IPS-15b (cell line): Measurements from ENCODE around the gene INTS14.

Experiments used
- H3K27me3 ChIP-seq: one replicate; pipeline ENCODE4 v1.6.1; 2013; ENCODE audit warnings: low read length; ENCODE audit not compliant: control insufficient read depth, insufficient read depth
- H3K36me3 ChIP-seq: one replicate; pipeline ENCODE4 v1.6.1; 2013; ENCODE audit warnings: low read length; ENCODE audit not compliant: control insufficient read depth, insufficient read depth
- H3K4me1 ChIP-seq: one replicate; pipeline ENCODE4 v1.6.1; 2013; ENCODE audit warnings: mild to moderate bottlenecking, low read length; ENCODE audit not compliant: control insufficient read depth, insufficient read depth
- H3K4me3 ChIP-seq: one replicate; pipeline ENCODE4 v1.5.1; 2013; ENCODE audit warnings: low read depth, low read length
- H3K9ac ChIP-seq: one replicate; pipeline ENCODE4 v1.6.1; 2013; ENCODE audit warnings: low read depth, mild to moderate bottlenecking, low read length
- H3K9me3 ChIP-seq: one replicate; pipeline ENCODE4 v1.6.1; 2013; ENCODE audit warnings: mild to moderate bottlenecking, low read length; ENCODE audit not compliant: control insufficient read depth, insufficient read depth

The INTS14 gene

GRCh38 chr15:65603134-65603533 is 7.8 kb downstream of the INTS14 start:
- no peak overlapping the region for H3K4me3 ChIP-seq
- H3K9me3 ChIP-seq: no peaks in the 10 kb centered on the region
- H3K4me1 ChIP-seq: no peaks in the 10 kb centered on the region
- H3K9ac ChIP-seq: no peak overlapping the region
- H3K27me3 ChIP-seq: no peaks in the 10 kb centered on the region
- peaks cover 3% of the 10 kb centered on the region for H3K36me3 ChIP-seq

DNA sequence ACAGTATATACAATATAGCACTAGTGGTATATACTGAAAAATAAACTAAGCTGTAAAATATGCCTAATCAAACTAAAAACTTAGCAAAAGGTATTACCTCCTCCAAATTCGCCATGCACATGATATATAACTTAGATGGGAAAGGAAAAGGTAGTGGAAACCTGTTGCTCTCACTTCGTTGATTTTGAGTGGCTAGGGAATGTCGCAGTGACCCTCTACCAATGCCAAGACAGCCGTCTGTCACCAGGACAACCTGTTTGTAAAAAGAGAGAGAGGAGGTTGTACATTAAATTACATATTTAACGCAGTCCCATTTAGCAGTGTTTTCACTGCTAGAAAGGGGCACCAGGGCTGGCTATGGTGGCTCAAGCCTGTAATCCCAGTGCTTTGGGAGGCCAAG is 11.3 kb downstream of the INTS14 start:
- Histone ChIP-seq H3K9me3 (no peaks in the 10 kb centered on the region), H3K4me3 (no peak overlapping the region), H3K4me1 (no peaks in the 10 kb centered on the region), H3K36me3 (peaks cover 3% of the 10 kb centered on the region), H3K9ac (no peak overlapping the region), H3K27me3 (no peaks in the 10 kb centered on the region)

DNA sequence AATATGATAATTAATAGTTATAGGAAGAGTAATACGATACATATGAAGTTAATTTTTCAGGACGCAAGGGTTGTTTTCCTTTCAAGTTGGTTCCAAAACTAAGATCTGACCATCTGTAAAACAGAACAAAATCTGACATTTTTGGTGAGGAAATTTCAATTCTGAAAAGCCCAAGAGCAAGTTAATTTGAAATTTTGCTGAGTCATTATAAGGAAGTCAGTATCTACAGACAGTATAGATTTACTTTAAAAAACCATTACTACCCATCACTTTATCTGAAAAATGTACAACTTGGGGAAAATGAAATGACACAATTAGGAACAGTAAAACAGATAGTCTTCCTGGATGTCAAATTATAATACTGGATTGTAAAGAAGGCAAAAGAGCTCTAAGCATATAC is 12.5 kb downstream of the INTS14 start:
- no peak overlapping the region for H3K9ac ChIP-seq
- H3K36me3 ChIP-seq: no peaks in the 10 kb centered on the region
- H3K4me3 ChIP-seq: no peak overlapping the region
- H3K27me3 ChIP-seq: no peaks in the 10 kb centered on the region
- no peaks in the 10 kb centered on the region for H3K4me1 ChIP-seq
- H3K9me3 ChIP-seq: no peaks in the 10 kb centered on the region

- H3K36me3 ChIP-seq: peaks cover 3% of the 10 kb centered on the region
- no peaks in the 10 kb centered on the region for H3K27me3 ChIP-seq
- H3K4me1 ChIP-seq: no peaks in the 10 kb centered on the region
- no peaks in the 10 kb centered on the region for H3K9me3 ChIP-seq
- no peak overlapping the region for H3K4me3 ChIP-seq
- no peak overlapping the region for H3K9ac ChIP-seq
These were observed 15.0 kb downstream of the INTS14 start for GRCh38 chr15:65595960-65596359.

DNA sequence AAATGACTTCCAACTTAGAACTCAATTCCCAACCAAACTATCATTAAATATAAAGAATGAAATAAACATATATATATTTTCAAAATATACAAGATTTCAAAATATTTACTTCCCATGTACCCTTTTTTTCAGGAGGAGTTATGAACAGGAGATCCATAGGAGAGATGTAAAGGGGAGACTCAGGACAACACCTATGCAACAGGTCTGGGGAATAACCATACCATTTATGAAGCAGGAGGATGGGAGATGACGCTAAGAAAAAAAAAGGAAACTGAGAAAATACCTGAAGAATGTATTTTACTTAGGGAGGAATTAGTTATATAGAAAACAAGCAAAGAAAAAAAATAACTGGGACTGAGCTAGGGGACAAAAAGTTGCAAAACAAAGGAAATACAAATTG is 23.8 kb downstream of the INTS14 start:
- Histone ChIP-seq H3K9me3 (no peaks in the 10 kb centered on the region), H3K4me1 (no peaks in the 10 kb centered on the region), H3K4me3 (no peak overlapping the region), H3K9ac (no peak overlapping the region), H3K36me3 (peaks cover 11% of the 10 kb centered on the region), H3K27me3 (no peaks in the 10 kb centered on the region)

DNA sequence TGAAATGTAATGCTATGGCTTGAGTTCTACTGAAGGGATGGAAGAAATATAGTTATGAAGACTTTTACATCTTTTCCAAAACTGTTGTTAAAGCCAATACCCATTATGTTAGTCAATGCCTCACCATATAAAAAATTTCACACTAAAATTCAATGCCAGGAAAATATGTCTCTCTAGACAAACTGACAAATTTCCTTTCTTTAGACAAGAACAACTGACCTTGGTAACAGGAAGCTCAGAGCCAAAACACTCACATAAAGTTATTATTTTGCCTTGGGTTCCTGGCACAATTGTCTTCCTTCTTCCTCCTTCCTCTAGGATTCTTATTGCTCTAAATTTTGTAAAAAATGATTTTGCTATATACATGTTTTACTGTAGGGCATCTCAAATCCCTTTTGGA is 26.7 kb downstream of the INTS14 start:
- no peak overlapping the region for H3K9ac ChIP-seq
- H3K4me3 ChIP-seq: no peak overlapping the region
- H3K36me3 ChIP-seq: peaks cover 5% of the 10 kb centered on the region
- no peaks in the 10 kb centered on the region for H3K4me1 ChIP-seq
- no peaks in the 10 kb centered on the region for H3K9me3 ChIP-seq
- no peaks in the 10 kb centered on the region for H3K27me3 ChIP-seq

DNA sequence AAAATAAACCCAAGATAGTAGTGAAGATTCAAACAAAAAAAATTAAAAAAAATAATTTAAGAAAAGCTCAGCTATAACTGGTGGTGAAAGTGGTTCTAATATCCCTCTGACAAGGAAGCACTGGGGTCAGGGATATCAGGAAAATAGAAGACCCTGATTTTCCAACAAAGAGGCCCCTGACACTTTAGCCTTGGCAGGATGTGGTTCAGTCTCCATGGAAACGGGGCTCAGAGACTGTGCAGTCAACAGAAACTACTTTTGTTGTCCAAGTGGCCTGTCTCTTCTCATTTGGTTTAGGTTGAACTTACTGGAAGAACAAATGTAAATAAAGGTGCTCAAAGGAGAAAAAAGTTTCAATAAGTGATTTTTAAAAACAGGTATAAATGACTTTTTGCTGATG is 27.2 kb downstream of the INTS14 start:
- Histone ChIP-seq H3K9me3 (no peaks in the 10 kb centered on the region), H3K27me3 (no peaks in the 10 kb centered on the region), H3K36me3 (peaks cover 5% of the 10 kb centered on the region), H3K9ac (no peak overlapping the region), H3K4me3 (no peak overlapping the region), H3K4me1 (no peaks in the 10 kb centered on the region)

GRCh38 chr15:65580287-65580686 is 30.6 kb downstream of the INTS14 start:
- Histone ChIP-seq H3K9me3 (no peaks in the 10 kb centered on the region), H3K4me3 (no peak overlapping the region), H3K4me1 (no peaks in the 10 kb centered on the region), H3K9ac (no peak overlapping the region), H3K36me3 (peaks cover 10% of the 10 kb centered on the region), H3K27me3 (no peaks in the 10 kb centered on the region)

GRCh38 chr15:65579762-65580161 is 31.2 kb downstream of the INTS14 start:
- Histone ChIP-seq H3K27me3 (no peaks in the 10 kb centered on the region), H3K9me3 (no peaks in the 10 kb centered on the region), H3K36me3 (peaks cover 10% of the 10 kb centered on the region), H3K4me3 (no peak overlapping the region), H3K9ac (no peak overlapping the region), H3K4me1 (no peaks in the 10 kb centered on the region)

GRCh38 chr15:65578904-65579728 is 31.8 kb downstream of the INTS14 start:
- no peak overlapping the region for H3K9ac ChIP-seq
- no peaks in the 10 kb centered on the region for H3K27me3 ChIP-seq
- H3K4me3 ChIP-seq: no peak overlapping the region
- H3K9me3 ChIP-seq: no peaks in the 10 kb centered on the region
- H3K4me1 ChIP-seq: no peaks in the 10 kb centered on the region
- peaks cover 10% of the 10 kb centered on the region for H3K36me3 ChIP-seq

- Histone ChIP-seq H3K4me1 (no peaks in the 10 kb centered on the region), H3K27me3 (no peaks in the 10 kb centered on the region), H3K9me3 (no peaks in the 10 kb centered on the region), H3K36me3 (peaks cover 10% of the 10 kb centered on the region), H3K9ac (no peak overlapping the region), H3K4me3 (no peak overlapping the region)
These were observed 33.6 kb downstream of the INTS14 start for GRCh38 chr15:65577129-65577996.

- no peaks in the 10 kb centered on the region for H3K27me3 ChIP-seq
- H3K36me3 ChIP-seq: peaks cover 8% of the 10 kb centered on the region
- no peaks in the 10 kb centered on the region for H3K4me1 ChIP-seq
- H3K9me3 ChIP-seq: no peaks in the 10 kb centered on the region
- no peak overlapping the region for H3K4me3 ChIP-seq
- H3K9ac ChIP-seq: no peak overlapping the region
These were observed 34.3 kb downstream of the INTS14 start for GRCh38 chr15:65576664-65577063.
